HepG2 (cell line): Measurements from ENCODE around the gene SAMD4A. TPM values are rescaled to one million over a fixed set of nuclear protein-coding genes. Genes with fewer than 3 reads are reported as not detected.

Experiments
- CCAR2 ChIP-seq: fragments of 200-400 bp; formaldehyde crosslinking; optimal IDR thresholded peaks from 2 replicates; pipeline ENCODE3; 2018; ENCODE audit warnings: low read depth, mild to moderate bottlenecking, low read length, moderate library complexity
- CREB1 ChIP-seq, 2 experiments: fragments of 450-650 bp in 1 of 2; IDR thresholded peaks; 2 replicates each; pipeline ENCODE4 v1.6.1; 2016 to 2017; ENCODE audit warnings: control low read depth in 1 of 2, mild to moderate bottlenecking in 1 of 2, missing compliant biosample characterization in 1 of 2, missing genetic modification characterization in 1 of 2
- CTCF ChIP-seq: sonication (generic); formaldehyde crosslinking; IDR thresholded peaks from 2 replicates; pipeline ENCODE4 v1.5.0; 2020; ENCODE audit warnings: mild to moderate bottlenecking, missing genetic modification reagents, moderate library complexity
- ELF3 ChIP-seq: IDR thresholded peaks from 2 replicates; pipeline ENCODE4 v1.6.1; 2016; ENCODE audit warnings: missing genetic modification reagents, missing compliant biosample characterization
- GATAD2A ChIP-seq: IDR thresholded peaks from 2 replicates; pipeline ENCODE4 v1.6.1; 2016
- HNF4G ChIP-seq, 2 experiments: sonication (generic) in 1 of 2; formaldehyde crosslinking in 1 of 2; IDR thresholded peaks; 2 replicates each; pipeline versions ENCODE4 v1.4.0 to v1.6.1; 2011 to 2020; ENCODE audit warnings: borderline replicate concordance in 2 of 2, low read depth in 2 of 2, mild to moderate bottlenecking in 2 of 2, low read length in 1 of 2, missing genetic modification reagents in 1 of 2, moderate library complexity in 1 of 2
- ISL2 ChIP-seq: sonication (generic); formaldehyde crosslinking; IDR thresholded peaks from 2 replicates; pipeline ENCODE4 v1.5.0; 2020; ENCODE audit warnings: missing genetic modification reagents
- NCOR1 ChIP-seq: fragments of 200-600 bp; sonication (generic); IDR thresholded peaks from 2 replicates; pipeline ENCODE4 v1.7.0; 2017; ENCODE audit warnings: antibody characterized with exemption, low read length, borderline replicate concordance
- RARA ChIP-seq: IDR thresholded peaks from 2 replicates; pipeline ENCODE4 v1.6.1; 2016; ENCODE audit warnings: missing genetic modification reagents, missing compliant biosample characterization
- RORA ChIP-seq: sonication (generic); formaldehyde crosslinking; IDR thresholded peaks from 2 replicates; pipeline ENCODE4 v1.5.0; 2020; ENCODE audit warnings: mild to moderate bottlenecking, missing genetic modification reagents, moderate library complexity
- SMYD3 ChIP-seq: sonication (generic); formaldehyde crosslinking; IDR thresholded peaks from 2 replicates; pipeline ENCODE4 v1.8.1; 2023; ENCODE audit warnings: mild to moderate bottlenecking, missing genetic modification reagents
- SOX5 ChIP-seq: IDR thresholded peaks from 2 replicates; pipeline ENCODE4 v1.6.1; 2016; ENCODE audit warnings: borderline replicate concordance
- SRF ChIP-seq: IDR thresholded peaks from 2 replicates; pipeline ENCODE4 v1.6.1; 2011; ENCODE audit warnings: mild to moderate bottlenecking, low read depth, low read length, moderate library complexity
- TEAD3 ChIP-seq: optimal IDR thresholded peaks from 2 replicates; pipeline ENCODE3; 2016; ENCODE audit warnings: borderline replicate concordance
- TRAFD1 ChIP-seq: sonication (generic); formaldehyde crosslinking; IDR thresholded peaks from 2 replicates; pipeline ENCODE4 v1.5.1; 2020; ENCODE audit warnings: missing genetic modification reagents, mild to moderate bottlenecking, borderline replicate concordance
- ZFP36L1 ChIP-seq: sonication (generic); formaldehyde crosslinking; IDR thresholded peaks from 2 replicates; pipeline ENCODE4 v1.8.0; 2022; ENCODE audit warnings: mild to moderate bottlenecking, missing genetic modification reagents, moderate library complexity
- ZNF136 ChIP-seq: sonication (generic); formaldehyde crosslinking; IDR thresholded peaks from 2 replicates; pipeline ENCODE4 v1.8.1; 2022; ENCODE audit warnings: low read depth, mild to moderate bottlenecking, moderate library complexity, missing genetic modification reagents
- ZNF460 ChIP-seq: sonication (generic); formaldehyde crosslinking; IDR thresholded peaks from 2 replicates; pipeline ENCODE4 v1.5.1; 2020; ENCODE audit warnings: missing genetic modification reagents, mild to moderate bottlenecking, borderline replicate concordance
- ZNF629 ChIP-seq: sonication (generic); formaldehyde crosslinking; conservative IDR thresholded peaks from 2 replicates; pipeline ENCODE4 v1.5.0; 2020; ENCODE audit warnings: missing genetic modification reagents
- ZNF674 ChIP-seq: sonication (generic); formaldehyde crosslinking; IDR thresholded peaks from 2 replicates; pipeline ENCODE4 v1.5.0; 2020; ENCODE audit warnings: low read depth, mild to moderate bottlenecking, missing genetic modification reagents
- ZNF713 ChIP-seq: sonication (generic); formaldehyde crosslinking; IDR thresholded peaks from 2 replicates; pipeline ENCODE4 v1.4.0; 2020; ENCODE audit warnings: mild to moderate bottlenecking, missing genetic modification reagents
- ZNF747 ChIP-seq: sonication (generic); formaldehyde crosslinking; IDR thresholded peaks from 2 replicates; pipeline ENCODE4 v1.8.1; 2023; ENCODE audit warnings: missing genetic modification reagents, mild to moderate bottlenecking, borderline replicate concordance
- ZNF770 ChIP-seq: sonication (generic); formaldehyde crosslinking; IDR thresholded peaks from 2 replicates; pipeline ENCODE4 v1.5.0; 2020; ENCODE audit warnings: mild to moderate bottlenecking, missing genetic modification reagents
- ZNF878 ChIP-seq: sonication (generic); formaldehyde crosslinking; IDR thresholded peaks from 2 replicates; pipeline ENCODE4 v1.8.1; 2023; ENCODE audit warnings: mild to moderate bottlenecking, missing genetic modification reagents, moderate library complexity
- polyA plus RNA-seq, 8 experiments: library from polyadenylated mRNA; depleted of rRNA in 3 of 8; stranded (reverse) in 7 of 8; unstranded in 1 of 8; fragments of >200 nt; fragmentation: Illumina TruSeq in 4 of 8; extraction: Trizol in 4 of 8; gene quantifications; 2 replicates each; pipeline versions ENCODE4 v1.2.1 to v1.2.3, GENCODE V29; 2011 to 2016; ENCODE audit warnings: low read depth in 4 of 8, missing spikeins in 1 of 8, mixed read lengths in 1 of 8; ENCODE audit not compliant: insufficient read depth in 1 of 8
- total RNA-seq, 5 experiments: library from RNA; depleted of rRNA; stranded (reverse); fragments of >200 nt; fragmentation: Illumina TruSeq; extraction: Trizol; gene quantifications; 2 replicates each; pipeline ENCODE4 v1.2.3, GENCODE V29; 2016; ENCODE audit warnings: low read depth in 1 of 5

SAMD4A gene
- total and polyA plus RNA-seq, 2 of the 13 experiments (the other 11 are each of a cell fraction or from before 2014, with no cell fraction given): 11.8 to 13.0 TPM

DNA sequence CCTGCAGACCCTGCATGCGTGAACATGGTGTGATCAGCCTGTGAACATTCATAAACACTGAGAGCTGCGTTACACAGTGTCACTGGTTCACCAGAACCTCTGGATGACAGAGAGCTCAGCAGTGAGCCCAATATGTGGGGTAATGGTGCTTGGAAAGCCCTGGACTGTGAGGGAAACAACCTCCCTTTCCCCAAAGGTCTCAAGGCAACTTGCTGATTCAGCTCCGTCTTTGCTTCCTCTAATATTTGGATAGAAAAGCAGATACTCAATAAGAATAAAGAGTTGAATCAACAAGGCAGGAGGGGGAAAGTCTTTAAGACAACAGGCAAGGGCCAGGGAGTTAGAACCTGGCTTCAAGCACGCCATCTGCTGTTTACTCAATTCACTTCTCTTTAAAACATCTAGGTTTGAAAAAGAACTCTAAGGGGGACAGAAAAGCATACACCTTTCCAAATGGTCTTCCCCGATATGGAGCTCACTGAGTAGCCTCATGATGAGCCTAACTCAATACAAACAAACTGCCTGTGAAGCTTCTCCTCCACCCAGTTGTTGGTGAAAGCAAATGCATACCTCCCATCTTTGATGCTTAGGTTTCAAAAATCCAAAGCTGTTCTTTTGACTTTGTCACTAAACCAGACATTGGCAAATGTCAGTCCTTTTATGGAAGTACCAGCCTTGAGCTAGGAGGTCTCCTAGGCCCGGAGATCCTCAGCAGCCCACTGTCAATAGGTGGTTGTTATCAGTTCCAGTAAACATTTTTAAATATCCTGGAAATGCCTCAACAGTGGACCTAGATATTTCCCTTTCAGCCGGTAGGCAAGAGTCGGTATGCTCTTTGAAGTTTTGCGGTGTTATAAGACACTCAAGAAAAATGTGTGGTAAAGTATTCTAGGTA lies 76.1 kb downstream of the SAMD4A start (continued):
- TF ChIP-seq CTCF (CRISPR knock-in tag) (peak; percentile 53), SMYD3 (CRISPR knock-in tag) (no peak), ZFP36L1 (peak; percentile 47; the same call in 1 of the 2 replicates), SRF (peak; percentile 90), CCAR2 (no peak), CREB1 (IDR thresholded peaks at IDR 0.05) (no peak), CREB1 (CRISPR knock-in tag; IDR thresholded peaks at IDR 0.05) (peak; percentile 49), NCOR1 (peak; percentile 60; the same call in 1 of the 2 replicates), ZNF770 (no peak), GATAD2A (CRISPR knock-in tag) (0 out of 2 replicates have a peak, but pooled peaks have one; percentile 26), ZNF460 (CRISPR knock-in tag) (no peak), RARA (CRISPR knock-in tag) (no peak; the same call in none of the 2 replicates), SOX5 (peak; percentile 88), ZNF878 (no peak), RORA (CRISPR knock-in tag) (0 out of 2 replicates have a peak, but pooled peaks have one; percentile 41), TEAD3 (CRISPR knock-in tag) (peak; percentile 88), TRAFD1 (CRISPR knock-in tag) (no peak), ZNF136 (CRISPR knock-in tag) (no peak), ISL2 (CRISPR knock-in tag) (no peak), ZNF747 (no peak), HNF4G (IDR thresholded peaks at IDR 0.05; ENCODE audit: borderline replicate concordance, low read depth, low read length) (peak; percentile 9; the same call in 1 of the 2 replicates), HNF4G (CRISPR knock-in tag; IDR thresholded peaks at IDR 0.05; ENCODE audit: borderline replicate concordance, low read depth) (no peak), ELF3 (CRISPR knock-in tag) (peak; percentile 59), ZNF674 (CRISPR knock-in tag) (no peak), ZNF713 (CRISPR knock-in tag) (no peak), ZNF629 (CRISPR knock-in tag) (no peak)
